ENCODE data around the gene OR4D2. TPM values are rescaled to one million over a fixed set of nuclear protein-coding genes. Genes with fewer than 3 reads are reported as not detected.

The OR4D2 gene
- polyA plus RNA-seq, 1 of the 3 experiments (the other 2 are of a cell fraction), result not detected

DNA sequence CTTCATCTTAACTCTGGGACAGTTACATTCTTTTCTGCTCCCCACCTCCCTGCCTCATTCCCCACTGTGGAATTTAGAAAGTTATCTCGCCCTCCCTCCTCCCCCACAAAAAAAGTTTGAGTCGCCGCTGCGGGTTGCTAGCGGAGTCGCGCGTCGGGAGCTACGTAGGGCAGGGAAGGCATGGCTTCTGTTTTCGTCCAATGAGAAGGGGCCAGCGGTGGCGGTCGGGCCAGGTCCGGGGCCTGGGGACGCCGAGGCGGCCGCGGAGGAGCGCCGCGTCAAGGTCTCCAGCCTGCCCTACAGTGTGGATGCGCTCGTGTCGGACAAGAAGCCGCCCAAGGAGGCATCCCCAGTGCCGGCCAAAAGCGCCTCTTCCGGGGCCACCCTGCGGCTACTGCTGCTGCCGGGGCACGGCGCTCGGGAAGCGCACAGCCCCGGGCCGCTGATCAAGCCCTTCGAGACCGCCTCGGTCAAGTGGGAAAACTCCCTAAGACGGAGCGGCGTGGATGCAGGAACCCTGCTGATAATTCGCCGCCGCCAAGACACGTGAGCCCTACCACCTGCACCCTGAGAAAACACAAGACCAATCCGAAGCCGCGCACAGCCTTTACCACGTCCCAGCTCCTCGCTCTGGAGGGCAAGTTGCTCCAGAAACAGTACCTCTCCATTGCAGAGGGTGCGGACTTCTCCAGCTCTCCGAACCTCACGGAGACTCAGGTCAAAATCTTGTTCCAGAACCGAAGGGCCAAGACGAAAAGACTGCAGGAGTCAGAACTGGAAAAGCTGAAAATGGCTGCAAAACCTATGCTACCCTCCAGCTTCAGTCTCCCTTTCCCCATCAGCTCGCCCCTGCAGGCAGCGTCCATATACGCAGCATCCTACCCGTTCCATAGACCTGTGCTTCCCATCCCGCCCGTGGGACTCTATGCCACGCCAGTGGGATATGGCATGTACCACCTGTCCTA lies 9.7 kb upstream of the OR4D2 start:
- no peaks in the 10 kb centered on the region for H3K9me2 ChIP-seq
- peaks cover 0 to 5% of the 10 kb centered on the region in 2 experiments; a peak in 1 of 4 replicates for H3K4me1 ChIP-seq (ENCODE audit: control insufficient read depth in 1 of 2, insufficient read depth in 2 of 2, low read depth in 1 of 2, low read length in 1 of 2)
- H3K27ac ChIP-seq (ENCODE audit: low read depth in 2 of 2, low read length in 1 of 2), result no peak overlapping the region
- TF ChIP-seq MXI1 (IDR thresholded peaks at IDR 0.05; ENCODE audit: low read depth, low read length) (peak; percentile 50; the same call in 1 of the 2 replicates), YY1 (IDR thresholded peaks at IDR 0.05; ENCODE audit: low read depth) (no peak)
- POLR2A ChIA-PET, result interaction anchor here (0.6 kb wide), 1 partner anchor 67 kb away, joined by 3 read pairs; no protein-coding TSS in a partner anchor
- peak; percentile 85 for DNase-seq
- H3K4me3 ChIP-seq (ENCODE audit: low read depth in 2 of 2, low read length in 1 of 2), result peak overlapping the region; percentile 42 to 46
- H3K9ac ChIP-seq, result no peak overlapping the region
- peak overlapping the region; percentile 71 for H3K4me2 ChIP-seq
- 7% methylated on average over 35 of the region's 65 CpGs for WGBS (ENCODE audit: low lambda C conversion rate)
- CTCF ChIA-PET, result interaction anchor here (1.1 to 2.6 kb wide), 4 partner anchors 15 to 92 kb away, joined by 3 to 6 read pairs (median 4); no protein-coding TSS in a partner anchor
- H3K79me2 ChIP-seq (ENCODE audit: insufficient read depth), result no peaks in the 10 kb centered on the region
- no peaks in the 10 kb centered on the region for H4K20me1 ChIP-seq (ENCODE audit: insufficient read depth)
- peak overlapping the region; percentile 33; the same call in 1 of the 2 replicates for H2AFZ ChIP-seq (ENCODE audit: low read depth)
- no peaks in the 10 kb centered on the region for H3F3A ChIP-seq (replicated peaks; ENCODE audit: insufficient read depth)
- H3K36me3 ChIP-seq (replicated peaks in 1 of 2; ENCODE audit: control insufficient read depth in 1 of 2, insufficient read depth in 2 of 2, low read length in 1 of 2), result no peaks in the 10 kb centered on the region
- no peaks in the 10 kb centered on the region for H3K9me3 ChIP-seq
- peaks cover 53% of the 10 kb centered on the region for H3K27me3 ChIP-seq (ENCODE audit: insufficient read depth)

DNA sequence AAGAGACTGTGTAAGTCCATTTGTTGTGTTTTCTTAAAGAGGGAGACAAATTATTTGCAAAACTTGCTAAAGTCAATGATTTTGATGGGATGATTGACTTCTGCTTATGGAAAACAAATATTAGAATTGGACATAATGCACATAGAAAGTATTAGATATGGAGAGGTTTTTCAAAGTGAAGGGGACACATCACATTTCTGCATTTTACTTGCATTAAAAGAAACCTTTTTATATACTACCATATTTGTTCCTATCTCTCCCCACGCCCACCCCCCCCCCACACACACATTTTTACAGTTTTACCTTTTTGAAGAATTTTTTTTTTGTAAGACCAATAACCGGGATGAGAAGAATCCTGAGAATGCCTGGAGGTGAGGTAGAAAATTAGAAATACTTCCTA lies 8.6 kb upstream of the OR4D2 start:
- Histone ChIP-seq H3K9ac (no peak overlapping the region), H3F3A (replicated peaks; ENCODE audit: insufficient read depth) (no peaks in the 10 kb centered on the region), H3K27ac (ENCODE audit: low read depth in 2 of 2, low read length in 1 of 2) (no peak overlapping the region), H3K27me3 (ENCODE audit: insufficient read depth) (peaks cover 43% of the 10 kb centered on the region), H3K4me1 (ENCODE audit: control insufficient read depth in 1 of 2, insufficient read depth in 2 of 2, low read depth in 1 of 2, low read length in 1 of 2) (peaks cover 0 to 5% of the 10 kb centered on the region in 2 experiments; a peak in 1 of 4 replicates), H3K9me2 (no peaks in the 10 kb centered on the region), H3K4me3 (ENCODE audit: low read depth in 2 of 2, low read length in 1 of 2) (no peak overlapping the region), H4K20me1 (ENCODE audit: insufficient read depth) (no peaks in the 10 kb centered on the region), H2AFZ (ENCODE audit: low read depth) (no peak overlapping the region), H3K79me2 (ENCODE audit: insufficient read depth) (no peaks in the 10 kb centered on the region), H3K9me3 (no peaks in the 10 kb centered on the region), H3K36me3 (replicated peaks in 1 of 2; ENCODE audit: control insufficient read depth in 1 of 2, insufficient read depth in 2 of 2, low read length in 1 of 2) (no peaks in the 10 kb centered on the region), H3K4me2 (no peak overlapping the region)
- CTCF ChIA-PET, result interaction anchor here (1.2 to 2.6 kb wide), 3 partner anchors 14 to 91 kb away, joined by 3 to 7 read pairs (median 6); no protein-coding TSS in a partner anchor
- 16% methylated on average over 2 of the region's 2 CpGs for WGBS (ENCODE audit: low lambda C conversion rate)
- POLR2A ChIA-PET, result no interaction called here
- TF ChIP-seq RAD21 (IDR thresholded peaks at IDR 0.05; ENCODE audit: low read length), result no peak
- TF ChIP-seq FOSL2 (IDR thresholded peaks at IDR 0.05; ENCODE audit: borderline replicate concordance, low read depth), result no peak
- TF ChIP-seq POLR2AphosphoS5 (IDR thresholded peaks at IDR 0.05; ENCODE audit: low read depth, low read length), result no peak
- no peak for TF ChIP-seq SIN3A (IDR thresholded peaks at IDR 0.05; ENCODE audit: borderline replicate concordance, low read depth, low read length)
- TF ChIP-seq EZH2phosphoT487 (IDR thresholded peaks at IDR 0.05; ENCODE audit: borderline replicate concordance, low read depth), result no peak
- no peak for TF ChIP-seq NFIC (IDR thresholded peaks at IDR 0.05; ENCODE audit: borderline replicate concordance)
- DNase-seq, result no peak

GRCh38 chr17:58161566-58161965 lies 5.2 kb upstream of the OR4D2 start:
- Histone ChIP-seq H4K20me1 (ENCODE audit: insufficient read depth) (no peaks in the 10 kb centered on the region), H3K27me3 (ENCODE audit: insufficient read depth) (peaks cover 15% of the 10 kb centered on the region; the same call in 1 of the 2 replicates), H3F3A (replicated peaks; ENCODE audit: insufficient read depth) (no peaks in the 10 kb centered on the region), H3K4me2 (no peak overlapping the region), H3K36me3 (replicated peaks in 1 of 2; ENCODE audit: control insufficient read depth in 1 of 2, insufficient read depth in 2 of 2, low read length in 1 of 2) (no peaks in the 10 kb centered on the region), H2AFZ (ENCODE audit: low read depth) (no peak overlapping the region), H3K79me2 (ENCODE audit: insufficient read depth) (no peaks in the 10 kb centered on the region), H3K9ac (no peak overlapping the region), H3K4me3 (ENCODE audit: low read depth in 2 of 2, low read length in 1 of 2) (no peak overlapping the region), H3K9me3 (no peaks in the 10 kb centered on the region), H3K27ac (ENCODE audit: low read depth in 2 of 2, low read length in 1 of 2) (no peak overlapping the region), H3K4me1 (ENCODE audit: control insufficient read depth in 1 of 2, insufficient read depth in 2 of 2, low read depth in 1 of 2, low read length in 1 of 2) (peaks cover 0 to 5% of the 10 kb centered on the region in 2 experiments; a peak in 1 of 4 replicates), H3K9me2 (no peaks in the 10 kb centered on the region)
- POLR2A ChIA-PET, result no interaction called here
- CTCF ChIA-PET, result interaction anchor here (0.6 to 1.5 kb wide), 3 partner anchors 9 to 49 kb away, joined by 3 to 5 read pairs (median 3); no protein-coding TSS in a partner anchor
- no peak for DNase-seq
- WGBS (ENCODE audit: low lambda C conversion rate), result 13% methylated on average over 3 of the region's 3 CpGs
- TF ChIP-seq EP300 (IDR thresholded peaks at IDR 0.05; ENCODE audit: borderline replicate concordance in 1 of 2, low read depth in 1 of 2, low read length in 1 of 2) (no peak), MXI1 (IDR thresholded peaks at IDR 0.05; ENCODE audit: low read depth, low read length) (no peak), JUND (IDR thresholded peaks at IDR 0.05) (no peak), GATA2 (CRISPR knock-in tag; IDR thresholded peaks at IDR 0.05) (no peak), REST (IDR thresholded peaks at IDR 0.05; ENCODE audit: low read depth, low read length) (no peak), MEF2A (IDR thresholded peaks at IDR 0.05; ENCODE audit: borderline replicate concordance, low read depth) (no peak), TAF1 (IDR thresholded peaks at IDR 0.05; ENCODE audit: borderline replicate concordance, low read depth, low read length) (no peak), RFX5 (IDR thresholded peaks at IDR 0.05; ENCODE audit: low read length) (no peak), SIN3A (IDR thresholded peaks at IDR 0.05; ENCODE audit: borderline replicate concordance, low read depth, low read length) (no peak)
